Ishikawa (cell line): ENCODE measurements around the gene SRRM1.

Experiments
- CREB1 ChIP-seq: IDR thresholded peaks from 2 replicates; pipeline ENCODE4 v1.6.1; 2012; ENCODE audit warnings: low read depth
- EGR1 ChIP-seq: IDR thresholded peaks from 2 replicates; pipeline ENCODE4 v1.6.1; 2012
- RAD21 ChIP-seq: IDR thresholded peaks from 2 replicates; pipeline ENCODE4 v1.6.1; 2012; ENCODE audit warnings: low read depth
- ZBTB7A ChIP-seq: IDR thresholded peaks from 2 replicates; pipeline ENCODE4 v1.6.1; 2012; ENCODE audit warnings: low read depth
- TF ChIP-seq, protein P1 (sequence below): IDR thresholded peaks from 2 replicates; pipeline ENCODE4 v1.6.1; 2012; ENCODE audit warnings: low read depth, mild to moderate bottlenecking

DNA sequence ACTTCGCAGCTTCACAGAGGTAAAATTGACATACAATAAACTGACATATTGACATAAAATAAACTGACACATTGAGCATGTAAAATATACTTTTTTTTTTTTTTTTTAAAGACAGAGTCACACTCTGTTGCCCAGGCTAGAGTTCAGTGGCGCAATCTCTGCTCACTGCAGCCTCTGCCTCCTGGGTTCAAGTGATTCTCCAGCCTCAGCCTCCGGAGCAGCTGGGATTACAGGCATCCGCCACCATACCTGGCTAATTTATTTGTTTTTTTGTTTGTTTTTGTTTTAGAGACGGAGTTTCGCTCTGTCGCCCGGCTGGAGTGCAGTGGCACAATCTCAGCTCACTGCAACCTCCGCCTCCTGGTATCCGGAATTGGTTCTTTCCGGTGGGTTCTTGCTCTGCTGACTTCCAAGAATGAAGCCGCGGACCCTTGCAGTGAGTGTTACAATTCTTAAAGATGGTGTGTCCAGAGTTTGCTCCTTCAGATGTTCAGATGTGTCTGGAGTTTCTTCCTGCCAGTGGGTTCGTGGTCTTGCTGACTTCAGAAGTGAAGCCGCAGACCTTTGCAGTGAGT, 53.7 kb downstream of the SRRM1 start:
- TF ChIP-seq EGR1 (no peak), RAD21 (no peak), CREB1 (no peak), ZBTB7A (no peak)
- TF ChIP-seq, protein P1, sequence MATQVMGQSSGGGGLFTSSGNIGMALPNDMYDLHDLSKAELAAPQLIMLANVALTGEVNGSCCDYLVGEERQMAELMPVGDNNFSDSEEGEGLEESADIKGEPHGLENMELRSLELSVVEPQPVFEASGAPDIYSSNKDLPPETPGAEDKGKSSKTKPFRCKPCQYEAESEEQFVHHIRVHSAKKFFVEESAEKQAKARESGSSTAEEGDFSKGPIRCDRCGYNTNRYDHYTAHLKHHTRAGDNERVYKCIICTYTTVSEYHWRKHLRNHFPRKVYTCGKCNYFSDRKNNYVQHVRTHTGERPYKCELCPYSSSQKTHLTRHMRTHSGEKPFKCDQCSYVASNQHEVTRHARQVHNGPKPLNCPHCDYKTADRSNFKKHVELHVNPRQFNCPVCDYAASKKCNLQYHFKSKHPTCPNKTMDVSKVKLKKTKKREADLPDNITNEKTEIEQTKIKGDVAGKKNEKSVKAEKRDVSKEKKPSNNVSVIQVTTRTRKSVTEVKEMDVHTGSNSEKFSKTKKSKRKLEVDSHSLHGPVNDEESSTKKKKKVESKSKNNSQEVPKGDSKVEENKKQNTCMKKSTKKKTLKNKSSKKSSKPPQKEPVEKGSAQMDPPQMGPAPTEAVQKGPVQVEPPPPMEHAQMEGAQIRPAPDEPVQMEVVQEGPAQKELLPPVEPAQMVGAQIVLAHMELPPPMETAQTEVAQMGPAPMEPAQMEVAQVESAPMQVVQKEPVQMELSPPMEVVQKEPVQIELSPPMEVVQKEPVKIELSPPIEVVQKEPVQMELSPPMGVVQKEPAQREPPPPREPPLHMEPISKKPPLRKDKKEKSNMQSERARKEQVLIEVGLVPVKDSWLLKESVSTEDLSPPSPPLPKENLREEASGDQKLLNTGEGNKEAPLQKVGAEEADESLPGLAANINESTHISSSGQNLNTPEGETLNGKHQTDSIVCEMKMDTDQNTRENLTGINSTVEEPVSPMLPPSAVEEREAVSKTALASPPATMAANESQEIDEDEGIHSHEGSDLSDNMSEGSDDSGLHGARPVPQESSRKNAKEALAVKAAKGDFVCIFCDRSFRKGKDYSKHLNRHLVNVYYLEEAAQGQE: no peak
